Measurements from ENCODE around the gene MN1. TPM values are rescaled to one million over a fixed set of nuclear protein-coding genes. Genes with fewer than 3 reads are reported as not detected.

The MN1 gene
- total and polyA plus RNA-seq, 7 experiments from 2014 or later = 0.16 to 3.8 (median 0.38) TPM; not detected in 2

DNA sequence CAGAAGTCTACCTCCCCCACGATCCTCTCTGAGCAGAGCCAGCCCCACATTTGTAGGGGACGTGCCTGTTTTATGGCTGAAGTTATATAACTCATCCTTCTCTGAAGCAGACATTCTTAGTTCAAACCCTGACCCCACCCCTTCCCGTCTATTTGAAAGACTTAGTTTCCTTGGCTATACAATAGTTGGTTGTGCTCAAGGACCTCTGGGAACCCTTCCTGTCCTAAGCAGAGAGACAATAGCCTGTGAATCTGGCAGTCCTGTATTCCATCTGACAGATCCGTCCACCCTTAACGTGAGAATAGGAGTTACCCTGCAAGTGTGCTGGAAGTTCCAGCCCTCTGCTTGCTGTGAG is 75.2 kb downstream of the MN1 start:
- Mint-ChIP-seq H3K27ac (no peak overlapping the region), H3K36me3 (no peaks in the 10 kb centered on the region), H3K4me3 (no peak overlapping the region), H3K27me3 (peaks cover 0 to 43% (median 8%) of the 10 kb centered on the region in 5 donors), H3K9me3 (peaks cover 0 to 10% (median 0%) of the 10 kb centered on the region in 11 donors), H3K4me1 (peaks cover 0 to 4% (median 0%) of the 10 kb centered on the region in 7 donors)
- H3K4me3 ChIP-seq (ENCODE audit: low read length) = no peak overlapping the region
- ChIA-PET CTCF (no interaction called here), POLR2A (no interaction called here)
- intact Hi-C loops (cut with micrococcal nuclease) = no loop called here
- no peaks in the 10 kb centered on the region for H3K4me1 ChIP-seq (ENCODE audit: control insufficient read depth in 2 of 2, insufficient read depth in 2 of 2, low read length in 2 of 2)
- no peaks in the 10 kb centered on the region for H3K36me3 ChIP-seq (ENCODE audit: control insufficient read depth in 2 of 3, insufficient read depth in 3 of 3, low read length in 3 of 3)
- no peak for DNase-seq
- no peaks in the 10 kb centered on the region for H3K9me3 ChIP-seq (ENCODE audit: control insufficient read depth in 2 of 3, low read length in 3 of 3)
- ATAC-seq = no peak
- no peak overlapping the region for H3K27ac ChIP-seq (ENCODE audit: low read depth, low read length)
- H3K27me3 ChIP-seq (ENCODE audit: control insufficient read depth in 2 of 2, insufficient read depth in 2 of 2, low read length in 2 of 2) = no peaks in the 10 kb centered on the region

DNA sequence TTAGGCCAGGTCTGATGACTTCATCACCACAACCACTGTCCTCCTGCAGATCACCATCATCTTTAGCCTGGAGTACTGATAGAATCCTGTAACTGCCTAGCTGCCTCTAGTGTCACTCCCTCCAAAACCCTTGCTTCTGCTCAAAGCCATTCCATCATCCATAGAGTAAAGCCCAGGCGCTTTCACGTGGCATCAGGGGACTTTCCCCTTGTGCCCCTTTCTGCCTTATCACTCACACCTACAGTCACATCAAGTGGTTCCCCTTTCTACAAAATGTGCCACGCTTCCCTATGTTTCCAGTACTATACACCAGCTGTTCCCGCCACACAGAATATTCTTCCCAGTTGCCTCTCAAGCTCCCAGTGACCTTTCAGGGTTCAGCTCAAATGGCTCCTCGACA is 75.9 kb downstream of the MN1 start:
- Mint-ChIP-seq H3K9me3 (peaks cover 0 to 10% (median 0%) of the 10 kb centered on the region in 11 donors), H3K4me3 (no peak overlapping the region), H3K27ac (no peak overlapping the region), H3K4me1 (peaks cover 0 to 4% (median 0%) of the 10 kb centered on the region in 7 donors), H3K27me3 (peaks cover 0 to 46% (median 8%) of the 10 kb centered on the region in 5 donors), H3K36me3 (no peaks in the 10 kb centered on the region)
- Histone ChIP-seq H3K27ac (ENCODE audit: low read depth, low read length) (no peak overlapping the region), H3K27me3 (ENCODE audit: control insufficient read depth in 2 of 2, insufficient read depth in 2 of 2, low read length in 2 of 2) (no peaks in the 10 kb centered on the region), H3K36me3 (ENCODE audit: control insufficient read depth in 2 of 3, insufficient read depth in 3 of 3, low read length in 3 of 3) (no peaks in the 10 kb centered on the region), H3K4me1 (ENCODE audit: control insufficient read depth in 2 of 2, insufficient read depth in 2 of 2, low read length in 2 of 2) (no peaks in the 10 kb centered on the region), H3K9me3 (ENCODE audit: control insufficient read depth in 2 of 3, low read length in 3 of 3) (no peaks in the 10 kb centered on the region), H3K4me3 (ENCODE audit: low read length) (no peak overlapping the region)
- POLR2A ChIA-PET = no interaction called here
- ATAC-seq (no peak), DNase-seq (no peak)
- CTCF ChIA-PET = no interaction called here
- intact Hi-C loops (cut with micrococcal nuclease) = no loop called here

GRCh38 chr22:27724709-27725108 is 76.8 kb downstream of the MN1 start:
- Mint-ChIP-seq H3K36me3 (no peaks in the 10 kb centered on the region), H3K4me1 (peaks cover 0 to 4% (median 0%) of the 10 kb centered on the region in 7 donors), H3K27me3 (peaks cover 0 to 46% (median 9%) of the 10 kb centered on the region in 5 donors), H3K27ac (no peak overlapping the region), H3K4me3 (no peak overlapping the region), H3K9me3 (peaks cover 0 to 10% (median 0%) of the 10 kb centered on the region in 11 donors)
- no peak for ATAC-seq
- CTCF ChIA-PET = no interaction called here
- Histone ChIP-seq H3K9me3 (ENCODE audit: control insufficient read depth in 2 of 3, low read length in 3 of 3) (no peaks in the 10 kb centered on the region), H3K27ac (ENCODE audit: low read depth, low read length) (no peak overlapping the region), H3K36me3 (ENCODE audit: control insufficient read depth in 2 of 3, insufficient read depth in 3 of 3, low read length in 3 of 3) (no peaks in the 10 kb centered on the region), H3K4me1 (ENCODE audit: control insufficient read depth in 2 of 2, insufficient read depth in 2 of 2, low read length in 2 of 2) (no peaks in the 10 kb centered on the region), H3K4me3 (ENCODE audit: low read length) (no peak overlapping the region), H3K27me3 (ENCODE audit: control insufficient read depth in 2 of 2, insufficient read depth in 2 of 2, low read length in 2 of 2) (no peaks in the 10 kb centered on the region)
- POLR2A ChIA-PET = no interaction called here
- no peak for DNase-seq
- intact Hi-C loops (cut with micrococcal nuclease) = no loop called here

- no peaks in the 10 kb centered on the region for H3K4me1 ChIP-seq (ENCODE audit: control insufficient read depth in 2 of 2, insufficient read depth in 2 of 2, low read length in 2 of 2)
- intact Hi-C loops (cut with micrococcal nuclease) = no loop called here
Observed at GRCh38 chr22:27724157-27724556, 77.4 kb downstream of the MN1 start.

DNA sequence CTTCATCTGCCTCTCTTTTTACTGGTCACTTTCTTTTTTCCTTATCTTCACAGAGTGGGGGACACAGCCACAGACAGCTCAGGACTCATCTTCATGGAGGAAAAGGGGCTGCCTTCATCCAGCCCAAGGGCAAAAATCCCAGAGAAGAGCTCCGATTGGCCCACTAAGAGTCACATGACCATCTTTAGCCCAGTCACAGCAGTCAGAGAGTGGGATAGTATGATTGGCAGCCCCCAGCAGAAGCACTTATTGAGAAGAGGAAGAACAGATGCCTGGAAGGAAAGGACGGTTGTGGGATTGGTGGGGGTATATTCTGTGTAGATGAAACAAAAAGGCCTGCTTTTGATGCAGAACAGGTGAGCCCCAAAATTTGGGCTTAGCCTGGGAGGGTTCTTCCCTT is 77.8 kb downstream of the MN1 start:
- ChIA-PET CTCF (no interaction called here), POLR2A (no interaction called here)
- H3K36me3 Mint-ChIP-seq = no peaks in the 10 kb centered on the region
- Histone ChIP-seq H3K36me3 (ENCODE audit: control insufficient read depth in 2 of 3, insufficient read depth in 3 of 3, low read length in 3 of 3) (no peaks in the 10 kb centered on the region), H3K4me1 (ENCODE audit: control insufficient read depth in 2 of 2, insufficient read depth in 2 of 2, low read length in 2 of 2) (no peaks in the 10 kb centered on the region), H3K9me3 (ENCODE audit: control insufficient read depth in 2 of 3, low read length in 3 of 3) (no peaks in the 10 kb centered on the region), H3K27ac (ENCODE audit: low read depth, low read length) (no peak overlapping the region), H3K4me3 (ENCODE audit: low read length) (no peak overlapping the region), H3K27me3 (ENCODE audit: control insufficient read depth in 2 of 2, insufficient read depth in 2 of 2, low read length in 2 of 2) (no peaks in the 10 kb centered on the region)
- H3K4me1 Mint-ChIP-seq = peaks cover 0 to 1% (median 0%) of the 10 kb centered on the region in 7 donors
- DNase-seq = no peak
- peaks cover 0 to 10% (median 0%) of the 10 kb centered on the region in 11 donors for H3K9me3 Mint-ChIP-seq
- no peak overlapping the region for H3K4me3 Mint-ChIP-seq
- no peak for ATAC-seq
- H3K27me3 Mint-ChIP-seq = peaks cover 0 to 46% (median 11%) of the 10 kb centered on the region in 5 donors
- intact Hi-C loops (cut with micrococcal nuclease) = no loop called here
- no peak overlapping the region for H3K27ac Mint-ChIP-seq

More at GRCh38 chr22:27724157-27724556, 77.4 kb downstream of the MN1 start:
- CTCF ChIA-PET = no interaction called here
- ATAC-seq (no peak), DNase-seq (no peak)
- POLR2A ChIA-PET = no interaction called here
- H3K27me3 Mint-ChIP-seq = peaks cover 0 to 47% (median 11%) of the 10 kb centered on the region in 5 donors
- no peak overlapping the region for H3K4me3 Mint-ChIP-seq
- no peaks in the 10 kb centered on the region for H3K36me3 Mint-ChIP-seq
- H3K27ac Mint-ChIP-seq = no peak overlapping the region
- Histone ChIP-seq H3K4me3 (ENCODE audit: low read length) (no peak overlapping the region), H3K9me3 (ENCODE audit: control insufficient read depth in 2 of 3, low read length in 3 of 3) (no peaks in the 10 kb centered on the region), H3K27ac (ENCODE audit: low read depth, low read length) (no peak overlapping the region), H3K36me3 (ENCODE audit: control insufficient read depth in 2 of 3, insufficient read depth in 3 of 3, low read length in 3 of 3) (no peaks in the 10 kb centered on the region), H3K27me3 (ENCODE audit: control insufficient read depth in 2 of 2, insufficient read depth in 2 of 2, low read length in 2 of 2) (no peaks in the 10 kb centered on the region)
- H3K4me1 Mint-ChIP-seq = peaks cover 0 to 2% (median 0%) of the 10 kb centered on the region in 7 donors
- H3K9me3 Mint-ChIP-seq = peaks cover 0 to 10% (median 0%) of the 10 kb centered on the region in 11 donors

DNA sequence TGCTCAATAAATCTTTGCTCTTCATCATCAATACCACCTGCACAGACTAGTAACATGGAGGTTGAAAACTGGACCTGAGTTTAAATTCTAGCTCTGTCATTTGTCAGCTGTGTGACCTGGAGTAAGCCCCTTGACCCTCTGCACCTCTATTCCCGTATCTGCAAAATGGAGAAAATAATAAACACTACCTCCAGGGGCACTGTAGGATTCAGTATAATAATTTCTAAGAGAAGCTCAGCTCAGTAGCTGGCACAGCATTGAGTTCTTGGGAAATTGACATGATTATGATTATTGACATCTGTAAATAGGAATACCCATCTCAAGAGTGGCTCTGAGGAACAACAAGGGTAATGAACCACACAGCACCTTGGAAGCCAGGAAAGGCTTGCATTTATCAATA is 78.4 kb downstream of the MN1 start:
- no peak overlapping the region for H3K27ac ChIP-seq (ENCODE audit: low read depth, low read length)
- no peaks in the 10 kb centered on the region for H3K36me3 ChIP-seq (ENCODE audit: control insufficient read depth in 2 of 3, insufficient read depth in 3 of 3, low read length in 3 of 3)
- ChIA-PET CTCF (no interaction called here), POLR2A (no interaction called here)
- no peaks in the 10 kb centered on the region for H3K9me3 ChIP-seq (ENCODE audit: control insufficient read depth in 2 of 3, low read length in 3 of 3)
- H3K4me1 ChIP-seq (ENCODE audit: control insufficient read depth in 2 of 2, insufficient read depth in 2 of 2, low read length in 2 of 2) = no peaks in the 10 kb centered on the region
- H3K4me3 ChIP-seq (ENCODE audit: low read length) = no peak overlapping the region
- H3K9me3 Mint-ChIP-seq = peaks cover 0 to 10% (median 0%) of the 10 kb centered on the region in 11 donors
- intact Hi-C loops (cut with micrococcal nuclease) = no loop called here
- no peaks in the 10 kb centered on the region for H3K36me3 Mint-ChIP-seq
- H3K27me3 Mint-ChIP-seq = peaks cover 0 to 45% (median 11%) of the 10 kb centered on the region in 5 donors
- H3K27me3 ChIP-seq (ENCODE audit: control insufficient read depth in 2 of 2, insufficient read depth in 2 of 2, low read length in 2 of 2) = no peaks in the 10 kb centered on the region
- no peak overlapping the region for H3K4me3 Mint-ChIP-seq
- peaks cover 0 to 1% (median 0%) of the 10 kb centered on the region in 7 donors for H3K4me1 Mint-ChIP-seq
- no peak overlapping the region for H3K27ac Mint-ChIP-seq
- ATAC-seq = no peak
- no peak for DNase-seq

DNA sequence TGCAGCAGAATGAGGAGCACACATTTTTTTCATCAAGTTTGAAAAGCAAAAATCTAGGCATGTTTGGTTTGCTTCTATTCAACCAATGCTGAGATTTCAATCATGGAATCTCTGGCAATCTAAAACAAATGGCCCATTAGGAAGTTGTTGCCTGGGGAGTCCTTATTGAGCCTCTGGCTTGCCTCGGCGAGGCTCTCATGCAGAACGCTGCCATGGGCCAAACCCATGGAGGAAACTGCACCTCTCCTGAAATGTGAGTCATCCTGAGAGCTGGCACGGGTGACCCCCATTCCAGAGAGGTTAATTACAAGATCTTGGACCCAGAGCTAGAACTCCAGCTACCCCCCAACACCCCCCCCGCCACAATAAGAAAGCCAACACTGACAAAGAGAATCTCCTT is 80.7 kb downstream of the MN1 start:
- Histone ChIP-seq H3K9me3 (ENCODE audit: control insufficient read depth in 2 of 3, low read length in 3 of 3) (no peaks in the 10 kb centered on the region), H3K27me3 (ENCODE audit: control insufficient read depth in 2 of 2, insufficient read depth in 2 of 2, low read length in 2 of 2) (no peaks in the 10 kb centered on the region), H3K27ac (ENCODE audit: low read depth, low read length) (no peak overlapping the region), H3K4me3 (ENCODE audit: low read length) (no peak overlapping the region), H3K4me1 (ENCODE audit: control insufficient read depth in 2 of 2, insufficient read depth in 2 of 2, low read length in 2 of 2) (no peaks in the 10 kb centered on the region), H3K36me3 (ENCODE audit: control insufficient read depth in 2 of 3, insufficient read depth in 3 of 3, low read length in 3 of 3) (no peaks in the 10 kb centered on the region)
- no peak overlapping the region for H3K4me3 Mint-ChIP-seq
- H3K27ac Mint-ChIP-seq = no peak overlapping the region
- H3K4me1 Mint-ChIP-seq = peaks cover 0 to under 1% (median 0%) of the 10 kb centered on the region in 7 donors
- ChIA-PET CTCF (no interaction called here), POLR2A (no interaction called here)
- ATAC-seq (no peak), DNase-seq (no peak)
- H3K36me3 Mint-ChIP-seq = no peaks in the 10 kb centered on the region
- intact Hi-C loops (cut with micrococcal nuclease) = no loop called here
- H3K9me3 Mint-ChIP-seq = peaks cover 0 to 16% (median 2%) of the 10 kb centered on the region in 11 donors
- peaks cover 0 to 50% (median 13%) of the 10 kb centered on the region in 5 donors for H3K27me3 Mint-ChIP-seq

Data from naive thymus-derived CD4-positive, alpha-beta T cell (primary cell).